Trophoblast cell (in vitro differentiated cells and primary cell): ENCODE measurements around the gene TCP10L.
"Not testable (repeated sequence)": the region's sequence is repeated elsewhere in the genome, so short reads cannot be mapped to it uniquely, and the experiment has no call there.

Experiments
- DNase-seq, 2 donors: peaks; one replicate each; pipeline ENCODE4 v3.0.0-alpha.2; 2016
- H2AFZ ChIP-seq: 2 replicates; pipeline ENCODE4 v1.6.1; 2013; ENCODE audit warnings: low read length, moderate library complexity, mild to moderate bottlenecking; ENCODE audit not compliant: insufficient read depth, poor library complexity
- H2AK5ac ChIP-seq: 2 replicates; pipeline ENCODE4 v1.6.1; 2013; ENCODE audit warnings: mild to moderate bottlenecking, low read length
- H2BK120ac ChIP-seq: 2 replicates; pipeline ENCODE4 v1.6.1; 2013; ENCODE audit warnings: low read length, mild to moderate bottlenecking, moderate library complexity; ENCODE audit not compliant: insufficient read depth, poor library complexity
- H2BK12ac ChIP-seq: 2 replicates; pipeline ENCODE4 v1.6.1; 2013; ENCODE audit warnings: mild to moderate bottlenecking, low read length, moderate library complexity
- H2BK5ac ChIP-seq: 2 replicates; pipeline ENCODE4 v1.6.1; 2013; ENCODE audit warnings: low read length, low read depth, moderate library complexity, mild to moderate bottlenecking; ENCODE audit not compliant: poor library complexity
- H3K14ac ChIP-seq: 2 replicates; pipeline ENCODE4 v1.6.1; 2013; ENCODE audit warnings: mild to moderate bottlenecking, low read length
- H3K18ac ChIP-seq: 2 replicates; pipeline ENCODE4 v1.6.1; 2013; ENCODE audit warnings: mild to moderate bottlenecking, low read length
- H3K23ac ChIP-seq: 2 replicates; pipeline ENCODE4 v1.6.1; 2013; ENCODE audit warnings: low read length
- H3K27ac ChIP-seq: 2 replicates; pipeline ENCODE4 v1.5.1; 2013; ENCODE audit warnings: low read depth, mild to moderate bottlenecking, inconsistent platforms, low read length, moderate library complexity
- H3K27me3 ChIP-seq: 2 replicates; pipeline ENCODE4 v1.6.1; 2013; ENCODE audit warnings: inconsistent platforms, mild to moderate bottlenecking, low read length, moderate library complexity; ENCODE audit not compliant: insufficient read depth
- H3K36me3 ChIP-seq, 2 experiments: 1 replicate in 1 of 2; 2 replicates in 1 of 2; pipeline ENCODE4 v1.6.1; 2013; ENCODE audit warnings: low read length in 2 of 2, mild to moderate bottlenecking in 2 of 2, moderate library complexity in 1 of 2; ENCODE audit not compliant: insufficient read depth in 2 of 2, control insufficient read depth in 1 of 2
- H3K4ac ChIP-seq: 2 replicates; pipeline ENCODE4 v1.6.1; 2013; ENCODE audit warnings: low read depth, mild to moderate bottlenecking, low read length, moderate library complexity
- H3K4me1 ChIP-seq, 2 experiments: 1 replicate in 1 of 2; 2 replicates in 1 of 2; pipeline ENCODE4 v1.6.1; 2013; ENCODE audit warnings: low read length in 2 of 2, mild to moderate bottlenecking in 2 of 2, moderate library complexity in 1 of 2; ENCODE audit not compliant: insufficient read depth in 2 of 2, control insufficient read depth in 1 of 2
- H3K4me2 ChIP-seq: 2 replicates; pipeline ENCODE4 v1.6.1; 2013; ENCODE audit warnings: inconsistent platforms, mild to moderate bottlenecking, low read length, moderate library complexity
- H3K4me3 ChIP-seq: 2 replicates; pipeline ENCODE4 v1.5.1; 2013; ENCODE audit warnings: mild to moderate bottlenecking, low read depth, low read length, inconsistent platforms
- H3K79me1 ChIP-seq: one replicate; pipeline ENCODE4 v1.6.1; 2013; ENCODE audit warnings: low read length
- H3K79me2 ChIP-seq: 2 replicates; pipeline ENCODE4 v1.6.1; 2013; ENCODE audit warnings: low read length, mild to moderate bottlenecking; ENCODE audit not compliant: control insufficient read depth, insufficient read depth, poor library complexity
- H3K9ac ChIP-seq: 2 replicates; pipeline ENCODE4 v1.6.1; 2013; ENCODE audit warnings: mild to moderate bottlenecking, low read length
- H3K9me3 ChIP-seq: 2 replicates; pipeline ENCODE4 v1.6.1; 2013; ENCODE audit warnings: low read depth, mild to moderate bottlenecking, control low read depth, inconsistent platforms, low read length; ENCODE audit not compliant: insufficient read depth
- H4K12ac ChIP-seq: 2 replicates; pipeline ENCODE4 v1.6.1; 2013; ENCODE audit warnings: low read depth, mild to moderate bottlenecking, low read length, moderate library complexity
- H4K8ac ChIP-seq: 2 replicates; pipeline ENCODE4 v1.6.1; 2013; ENCODE audit warnings: low read depth, mild to moderate bottlenecking, low read length, moderate library complexity
- H4K91ac ChIP-seq: one replicate; pipeline ENCODE4 v1.6.1; 2013; ENCODE audit warnings: low read depth, mild to moderate bottlenecking, low read length, moderate library complexity
- WGBS: extraction: QIAGEN DNeasy Blood & Tissue Kit; methylation state at CpG from one replicate; pipeline ENCODE4 v1.1.7; 2013; ENCODE audit warnings: missing lambda C conversion rate; ENCODE audit not compliant: insufficient read length, insufficient coverage; ENCODE audit errors: extremely low coverage; 5-methylcytosine and 5-hydroxymethylcytosine counted together

The TCP10L gene

DNA sequence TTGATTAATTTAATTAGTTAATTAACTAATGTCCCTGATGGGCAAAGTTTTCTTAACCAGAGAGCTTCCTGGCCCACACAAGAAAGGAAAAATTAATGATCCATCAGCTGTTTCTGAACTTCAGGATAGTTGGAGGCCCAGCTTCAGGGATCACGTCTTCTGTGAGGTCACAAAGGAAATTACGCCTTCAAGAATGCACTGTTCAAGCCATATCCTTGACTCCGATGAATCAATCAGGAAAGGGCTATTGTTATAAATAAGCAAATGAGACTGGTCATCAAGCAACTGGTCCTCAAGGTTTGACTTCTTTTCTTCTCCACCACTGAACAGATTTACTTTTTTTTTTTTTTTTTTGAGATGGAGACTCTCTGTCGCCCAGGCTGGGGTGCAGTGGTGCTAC is 40.6 kb downstream of the TCP10L start:
- Histone ChIP-seq H3K23ac (no peak overlapping the region), H3K9me3 (no peaks in the 10 kb centered on the region), H3K4me1 (no peaks in the 10 kb centered on the region), H3K4ac (no peak overlapping the region), H2AK5ac (no peak overlapping the region), H4K91ac (no peak overlapping the region), H4K12ac (no peak overlapping the region), H4K8ac (no peak overlapping the region), H2BK120ac (no peak overlapping the region), H3K9ac (no peak overlapping the region), H3K27ac (no peak overlapping the region), H3K4me2 (no peak overlapping the region), H3K14ac (no peak overlapping the region), H3K27me3 (no peaks in the 10 kb centered on the region), H3K4me3 (no peak overlapping the region), H2BK5ac (no peak overlapping the region), H2BK12ac (no peak overlapping the region), H3K79me2 (no peaks in the 10 kb centered on the region), H3K79me1 (no peaks in the 10 kb centered on the region), H3K36me3 (no peaks in the 10 kb centered on the region), H2AFZ (no peak overlapping the region), H3K18ac (no peak overlapping the region)
- no CpG with 5 or more reads among the region's 4 CpGs for WGBS
- no peak for DNase-seq

- no peak overlapping the region for H4K12ac ChIP-seq
- H3K9ac ChIP-seq, result no peak overlapping the region
- no peaks in the 10 kb centered on the region for H3K36me3 ChIP-seq
- no peak overlapping the region for H4K91ac ChIP-seq
- H3K4me1 ChIP-seq, result no peaks in the 10 kb centered on the region
- no peaks in the 10 kb centered on the region for H3K9me3 ChIP-seq
- H3K27ac ChIP-seq, result no peak overlapping the region
- no peak overlapping the region for H2BK120ac ChIP-seq
- no peak overlapping the region for H3K4me2 ChIP-seq
- no peak overlapping the region for H3K4me3 ChIP-seq
- H2AFZ ChIP-seq, result no peak overlapping the region
- no peak overlapping the region for H3K14ac ChIP-seq
- no CpG with 5 or more reads among the region's 3 CpGs for WGBS
- no peak overlapping the region for H3K4ac ChIP-seq
- no peaks in the 10 kb centered on the region for H3K79me1 ChIP-seq
- H3K79me2 ChIP-seq, result no peaks in the 10 kb centered on the region
- H2BK5ac ChIP-seq, result no peak overlapping the region
- no peaks in the 10 kb centered on the region for H3K27me3 ChIP-seq
- H3K23ac ChIP-seq, result no peak overlapping the region
- no peak overlapping the region for H2BK12ac ChIP-seq
- DNase-seq, result no peak
- H4K8ac ChIP-seq, result no peak overlapping the region
- no peak overlapping the region for H2AK5ac ChIP-seq
- H3K18ac ChIP-seq, result no peak overlapping the region
Measured at GRCh38 chr21:32543975-32544374, 41.3 kb downstream of the TCP10L start.

GRCh38 chr21:32543056-32543455 is 42.3 kb downstream of the TCP10L start:
- H3K14ac ChIP-seq, H3K79me2 ChIP-seq, H3K9me3 ChIP-seq, H2AFZ ChIP-seq, H2BK120ac ChIP-seq, H2BK12ac ChIP-seq, H3K4me3 ChIP-seq, H3K27ac ChIP-seq, H2BK5ac ChIP-seq, H3K79me1 ChIP-seq, H2AK5ac ChIP-seq, H3K4me1 ChIP-seq, DNase-seq, H3K18ac ChIP-seq, H3K4ac ChIP-seq, H4K8ac ChIP-seq, H3K9ac ChIP-seq, H4K91ac ChIP-seq, H3K4me2 ChIP-seq, H3K23ac ChIP-seq, H3K27me3 ChIP-seq, H4K12ac ChIP-seq, H3K36me3 ChIP-seq: not testable (repeated sequence)
- WGBS, result no CpG with 5 or more reads among the region's 2 CpGs

GRCh38 chr21:32539378-32539777 is 45.9 kb downstream of the TCP10L start:
- Histone ChIP-seq H3K14ac (no peak overlapping the region), H3K36me3 (no peaks in the 10 kb centered on the region), H3K4me3 (no peak overlapping the region), H4K91ac (no peak overlapping the region), H3K4ac (no peak overlapping the region), H3K79me1 (no peaks in the 10 kb centered on the region), H2AFZ (no peak overlapping the region), H3K23ac (no peak overlapping the region), H3K4me2 (no peak overlapping the region), H3K27me3 (no peaks in the 10 kb centered on the region), H2BK120ac (no peak overlapping the region), H3K27ac (no peak overlapping the region), H3K79me2 (no peaks in the 10 kb centered on the region), H3K4me1 (no peaks in the 10 kb centered on the region), H3K9ac (no peak overlapping the region), H4K8ac (no peak overlapping the region), H4K12ac (no peak overlapping the region), H2BK12ac (no peak overlapping the region), H3K9me3 (no peaks in the 10 kb centered on the region), H2AK5ac (no peak overlapping the region), H2BK5ac (no peak overlapping the region), H3K18ac (no peak overlapping the region)
- DNase-seq, result no peak
- WGBS, result no CpG with 5 or more reads among the region's 6 CpGs
